AG08396 (cell line): ENCODE data around the gene DXO.
"Not testable (repeated sequence)": the region's sequence is repeated elsewhere in the genome, so short reads cannot be mapped to it uniquely, and the experiment has no call there.

Experiments used
- DNase-seq: peaks from one replicate; pipeline ENCODE4 v3.0.0; 2012; ENCODE audit warnings: low spot score, mixed read lengths

The DXO gene

DNA sequence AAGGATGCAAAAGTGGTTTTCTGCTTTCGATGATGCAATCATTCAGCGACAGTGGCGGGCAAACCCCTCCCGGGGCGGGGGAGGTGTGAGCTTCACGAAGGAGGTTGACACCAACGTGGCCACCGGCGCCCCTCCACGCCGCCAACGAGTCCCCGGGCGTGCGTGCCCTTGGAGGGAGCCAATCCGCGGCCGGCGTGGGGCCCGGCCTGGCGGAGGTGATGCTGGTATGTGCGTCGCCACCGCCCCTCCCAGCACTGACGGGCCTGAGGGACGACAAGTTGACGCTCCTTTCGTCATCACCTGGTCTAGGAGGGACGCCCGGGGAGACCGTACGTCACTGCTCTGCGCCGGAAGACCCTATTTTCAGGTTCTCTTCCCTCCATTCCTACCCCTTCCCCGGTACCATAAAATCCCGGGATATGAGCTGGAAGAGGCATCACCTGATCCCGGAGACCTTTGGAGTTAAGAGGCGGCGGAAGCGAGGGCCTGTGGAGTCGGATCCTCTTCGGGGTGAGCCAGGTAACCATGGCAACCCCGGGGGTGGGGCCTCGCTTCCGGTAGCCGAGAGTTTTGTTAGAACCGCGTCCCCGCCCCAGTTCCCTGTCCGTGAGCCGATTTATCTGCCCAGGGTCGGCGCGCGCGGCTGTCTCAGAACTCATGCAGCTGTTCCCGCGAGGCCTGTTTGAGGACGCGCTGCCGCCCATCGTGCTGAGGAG lies at the start of gene DXO:
Gene DXO (minus strand): TSS at position 146 of the 716 bp plus-strand sequence. CDS start 463 bp downstream, outside the sequence.
- peak; percentile 99 for DNase-seq

DNA sequence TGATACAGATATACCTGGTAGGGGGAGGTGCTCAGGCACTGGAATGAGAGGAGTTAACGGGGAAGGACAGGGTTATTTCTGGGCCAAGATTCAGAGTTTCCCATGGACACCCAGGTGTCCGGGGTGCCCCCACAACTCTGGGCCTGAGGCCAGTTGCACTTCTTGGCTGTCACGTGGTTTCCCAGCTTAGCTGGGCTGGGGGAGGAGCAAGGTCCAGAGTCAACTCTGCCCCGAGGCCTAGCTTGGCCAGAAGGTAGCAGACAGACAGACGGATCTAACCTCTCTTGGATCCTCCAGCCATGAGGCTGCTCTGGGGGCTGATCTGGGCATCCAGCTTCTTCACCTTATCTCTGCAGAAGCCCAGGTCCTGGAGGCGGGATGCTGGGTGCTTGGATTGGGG lies 42.6 kb upstream of the DXO start, which contains the start of gene C4B:
Gene C4B (plus strand): TSS at position 249 of the 400 bp plus-strand sequence. CDS start 51 bp downstream, at position 300.
- not testable (repeated sequence) for DNase-seq

DNA sequence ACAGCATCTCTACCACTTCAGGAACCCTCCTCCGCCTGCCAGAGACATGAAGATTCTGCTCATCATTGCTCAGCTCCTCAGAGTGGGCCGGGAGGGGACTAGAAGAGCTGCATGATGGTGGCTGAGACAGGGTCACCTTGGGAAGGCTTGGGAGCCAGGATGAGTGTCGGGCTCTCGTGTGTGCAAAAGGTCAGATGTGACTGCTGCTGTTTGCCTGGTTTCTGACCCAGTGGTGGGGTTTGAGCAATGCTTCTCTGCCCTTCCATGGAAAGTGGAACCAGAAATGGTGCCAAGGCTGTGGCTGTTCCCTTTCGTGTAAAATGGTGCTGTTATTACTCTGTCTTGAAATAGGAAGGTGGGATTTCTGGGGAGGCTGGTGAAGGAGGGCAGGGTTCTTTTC lies 41.8 kb upstream of the DXO start:
- DNase-seq: not testable (repeated sequence)

DNA sequence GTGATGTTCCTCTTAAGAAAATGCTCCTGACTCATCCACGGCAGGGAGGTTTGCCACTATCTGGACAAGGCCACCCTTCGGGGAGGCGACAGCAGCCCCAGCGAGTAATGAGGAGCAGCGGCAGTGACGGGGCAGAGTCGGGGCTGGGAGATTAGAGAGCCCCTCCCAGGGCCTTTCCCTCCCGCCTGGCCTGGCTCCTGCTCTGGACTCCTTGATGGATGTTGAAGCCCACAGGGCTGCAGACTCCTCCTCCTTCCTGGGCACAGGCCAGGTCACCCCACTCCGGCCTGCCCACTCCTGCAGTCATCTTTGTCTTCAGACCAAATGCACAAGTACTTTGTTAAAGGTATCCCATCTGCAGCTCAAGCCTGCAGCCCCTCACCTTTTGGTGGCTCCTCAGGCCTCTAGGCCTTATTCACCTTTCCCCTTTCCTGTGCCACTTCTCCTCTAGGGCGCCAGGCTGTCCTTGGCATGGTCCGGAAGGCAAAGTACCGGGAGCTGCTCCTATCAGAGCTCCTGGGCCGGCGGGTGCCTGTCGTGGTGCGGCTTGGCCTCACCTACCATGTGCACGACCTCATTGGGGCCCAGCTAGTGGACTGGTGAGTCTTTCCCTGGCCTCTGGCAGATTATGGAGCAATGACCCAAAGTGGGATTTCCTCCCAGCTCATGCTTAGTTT lies 41.1 kb upstream of the DXO start:
- not testable (repeated sequence) for DNase-seq

DNA sequence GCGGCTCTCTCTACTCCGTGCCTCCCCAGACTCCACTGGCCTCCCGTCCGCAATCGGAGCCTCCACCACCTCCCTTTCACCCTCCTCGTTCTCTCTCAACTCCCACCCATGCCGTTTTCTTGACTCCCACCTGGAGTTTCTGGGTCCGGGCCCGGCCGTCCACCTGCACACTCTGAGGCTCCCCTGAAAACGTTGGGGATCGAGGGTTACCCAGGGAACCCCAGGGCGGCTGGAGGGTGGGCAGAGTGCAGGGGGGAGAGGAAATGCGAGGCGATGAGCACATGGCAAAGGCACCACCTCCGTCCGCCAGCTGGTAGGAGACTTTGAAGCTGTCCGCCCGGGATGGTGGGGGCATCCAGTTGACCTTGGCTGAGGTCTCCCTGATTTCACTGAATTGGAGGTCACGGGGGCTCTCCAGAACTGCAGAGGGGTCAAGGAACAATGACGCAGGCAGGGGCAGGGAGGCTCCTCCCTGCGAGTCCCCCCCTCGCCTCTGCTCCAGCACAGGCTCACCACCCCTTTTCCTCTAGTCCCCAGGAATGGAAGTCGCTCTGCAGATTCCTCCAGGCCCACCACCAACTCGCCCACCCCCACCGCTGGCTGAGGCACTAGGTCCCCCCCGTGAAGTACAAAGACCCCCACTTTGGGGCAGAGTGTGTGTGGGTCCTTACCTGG lies 39.1 kb upstream of the DXO start:
- not testable (repeated sequence) for DNase-seq

DNA sequence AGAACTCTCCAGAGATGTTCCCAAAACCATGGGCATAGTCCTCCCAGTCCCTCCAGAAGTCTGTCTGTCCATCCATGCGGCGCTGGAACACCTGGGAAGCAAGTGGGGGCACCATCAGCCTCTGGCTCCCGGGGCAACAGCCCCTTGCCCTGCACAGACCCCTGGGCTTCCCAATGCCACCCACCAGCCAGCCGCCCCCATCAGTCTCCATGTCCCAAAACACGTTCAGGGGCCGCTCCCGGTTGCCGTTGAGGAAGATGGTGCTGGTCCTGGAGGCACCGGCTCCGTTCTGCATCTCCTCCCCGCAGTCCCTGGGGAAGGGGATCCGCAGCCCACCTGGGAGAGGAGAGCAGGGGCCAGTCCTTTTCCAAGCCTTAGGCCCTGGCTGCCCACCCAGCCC lies 37.6 kb upstream of the DXO start:
- DNase-seq: not testable (repeated sequence)

DNA sequence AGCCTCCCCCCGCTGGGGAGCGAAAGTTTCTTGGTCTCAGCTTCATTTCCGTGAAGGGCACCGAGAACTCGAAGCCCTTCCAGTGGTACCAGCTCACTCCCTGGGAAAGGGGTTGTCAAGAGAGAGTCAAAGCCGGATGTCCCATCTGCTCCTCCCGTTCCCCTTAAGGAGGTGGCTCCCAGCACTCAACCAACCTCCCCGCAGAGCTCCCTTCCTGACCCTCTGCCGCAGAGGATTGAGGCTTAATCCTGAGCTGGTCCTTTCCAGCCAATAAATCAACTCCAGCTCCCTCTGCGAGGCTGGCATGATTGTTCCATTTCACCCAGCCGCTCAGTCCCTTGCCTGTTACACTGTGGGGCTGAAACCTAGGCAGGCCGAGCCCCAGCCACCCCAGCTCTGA lies 36.7 kb upstream of the DXO start:
- DNase-seq: peak; percentile 0

DNA sequence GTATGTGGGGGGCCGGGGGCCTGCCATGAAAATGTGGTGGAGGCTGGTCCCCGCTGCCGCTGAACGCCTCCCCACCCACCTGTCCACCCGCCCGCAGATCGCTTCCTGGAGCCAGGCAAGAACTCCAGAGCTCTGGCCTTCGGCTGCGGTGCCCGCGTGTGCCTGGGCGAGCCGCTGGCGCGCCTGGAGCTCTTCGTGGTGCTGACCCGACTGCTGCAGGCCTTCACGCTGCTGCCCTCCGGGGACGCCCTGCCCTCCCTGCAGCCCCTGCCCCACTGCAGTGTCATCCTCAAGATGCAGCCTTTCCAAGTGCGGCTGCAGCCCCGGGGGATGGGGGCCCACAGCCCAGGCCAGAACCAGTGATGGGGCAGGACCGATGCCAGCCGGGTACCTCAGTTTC lies 36.1 kb upstream of the DXO start:
- DNase-seq: not testable (repeated sequence)

DNA sequence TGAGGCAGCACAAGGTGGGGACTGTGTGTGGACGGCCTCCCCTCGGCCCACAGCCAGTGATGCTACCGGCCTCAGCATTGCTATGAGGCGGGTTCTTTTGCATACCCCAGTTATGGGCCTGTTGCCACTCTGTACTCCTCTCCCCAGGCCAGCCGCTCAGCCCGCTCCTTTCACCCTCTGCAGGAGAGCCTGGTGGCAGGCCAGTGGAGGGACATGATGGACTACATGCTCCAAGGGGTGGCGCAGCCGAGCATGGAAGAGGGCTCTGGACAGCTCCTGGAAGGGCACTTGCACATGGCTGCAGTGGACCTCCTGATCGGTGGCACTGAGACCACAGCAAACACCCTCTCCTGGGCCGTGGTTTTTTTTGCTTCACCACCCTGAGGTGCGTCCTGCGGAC lies 35.1 kb upstream of the DXO start:
- DNase-seq: not testable (repeated sequence)

DNA sequence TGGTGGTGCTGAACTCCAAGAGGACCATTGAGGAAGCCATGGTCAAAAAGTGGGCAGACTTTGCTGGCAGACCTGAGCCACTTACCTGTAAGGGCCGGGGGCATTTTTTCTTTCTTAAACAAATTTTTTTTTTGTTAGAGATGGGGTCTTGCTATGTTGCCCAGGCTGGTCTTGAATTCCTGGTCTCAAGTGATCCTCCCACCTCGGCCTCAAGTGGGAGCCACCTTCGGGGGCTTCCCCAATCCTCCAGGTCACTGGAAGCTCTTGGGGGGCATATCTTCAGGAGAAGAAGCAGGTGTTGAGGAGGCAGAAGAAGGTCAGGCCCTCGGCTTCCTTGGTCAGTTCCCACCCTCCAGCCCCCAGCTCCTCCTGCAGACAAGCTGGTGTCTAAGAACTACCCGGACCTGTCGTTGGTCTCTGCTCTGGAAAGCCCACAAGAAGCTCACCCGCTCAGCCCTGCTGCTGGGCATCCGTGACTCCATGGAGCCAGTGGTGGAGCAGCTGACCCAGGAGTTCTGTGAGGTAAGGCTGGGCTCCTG lies 34.1 kb upstream of the DXO start:
- DNase-seq: peak; percentile 2

DNA sequence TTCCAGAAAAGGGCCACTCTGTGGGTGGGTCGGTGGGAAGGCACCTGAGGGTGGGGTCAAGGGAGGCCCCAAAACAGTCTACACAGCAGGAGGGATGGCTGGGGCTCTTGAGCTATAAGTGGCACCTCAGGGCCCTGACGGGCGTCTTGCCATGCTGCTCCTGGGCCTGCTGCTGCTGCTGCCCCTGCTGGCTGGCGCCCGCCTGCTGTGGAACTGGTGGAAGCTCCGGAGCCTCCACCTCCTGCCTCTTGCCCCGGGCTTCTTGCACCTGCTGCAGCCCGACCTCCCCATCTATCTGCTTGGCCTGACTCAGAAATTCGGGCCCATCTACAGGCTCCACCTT lies 33.6 kb upstream of the DXO start:
- not testable (repeated sequence) for DNase-seq

DNA sequence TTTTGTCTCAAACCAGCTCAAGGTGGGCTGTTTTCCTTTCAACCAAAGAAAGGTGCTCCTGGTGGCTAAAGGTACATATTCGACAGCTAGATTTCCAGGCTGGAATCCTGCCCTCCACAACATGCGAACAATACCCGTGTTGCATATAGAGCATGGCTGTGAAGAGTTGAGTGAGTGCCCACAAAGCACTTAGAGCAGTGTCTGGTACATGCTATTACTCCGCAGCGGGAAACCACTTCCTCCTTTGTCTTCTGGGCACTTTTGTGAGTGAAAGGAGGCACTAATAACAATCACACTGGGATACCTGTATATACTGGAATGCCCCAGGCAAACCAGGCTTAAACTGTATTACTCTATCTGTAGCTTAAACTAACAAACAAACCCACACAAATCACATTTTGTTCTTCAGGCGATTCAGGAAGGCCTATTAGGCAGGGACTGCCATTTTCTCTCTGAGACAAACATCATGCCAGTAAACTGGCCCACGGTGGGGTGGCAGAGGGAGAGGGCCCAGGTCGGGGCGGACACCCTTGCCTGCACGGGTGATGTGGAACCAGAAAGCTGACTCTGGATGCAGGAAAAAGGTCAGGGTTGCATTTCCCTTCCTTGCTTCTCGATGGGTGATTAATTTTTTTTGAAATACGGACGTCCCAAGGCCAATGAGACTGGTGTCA lies 33.1 kb upstream of the DXO start:
- not testable (repeated sequence) for DNase-seq

DNA sequence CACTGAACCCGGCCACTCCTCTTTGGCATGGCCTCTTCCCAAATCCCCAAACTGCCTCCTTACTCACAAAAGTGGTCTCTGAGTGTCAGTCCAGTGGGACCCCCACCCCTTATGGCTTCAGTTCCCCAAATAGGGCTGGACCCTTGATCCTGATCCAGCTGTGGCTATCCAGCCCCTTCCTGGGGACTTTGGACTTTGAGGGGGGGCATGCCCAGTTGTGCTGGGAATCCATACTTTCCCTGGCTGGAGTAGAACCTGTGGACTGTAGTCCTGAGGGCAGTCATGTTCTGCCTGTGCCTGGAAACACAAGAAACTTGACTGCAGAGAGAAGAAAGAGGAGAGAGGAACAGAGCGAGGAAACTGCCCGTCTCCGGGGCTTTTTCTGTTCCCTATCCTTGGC lies 32.5 kb upstream of the DXO start:
- not testable (repeated sequence) for DNase-seq

DNA sequence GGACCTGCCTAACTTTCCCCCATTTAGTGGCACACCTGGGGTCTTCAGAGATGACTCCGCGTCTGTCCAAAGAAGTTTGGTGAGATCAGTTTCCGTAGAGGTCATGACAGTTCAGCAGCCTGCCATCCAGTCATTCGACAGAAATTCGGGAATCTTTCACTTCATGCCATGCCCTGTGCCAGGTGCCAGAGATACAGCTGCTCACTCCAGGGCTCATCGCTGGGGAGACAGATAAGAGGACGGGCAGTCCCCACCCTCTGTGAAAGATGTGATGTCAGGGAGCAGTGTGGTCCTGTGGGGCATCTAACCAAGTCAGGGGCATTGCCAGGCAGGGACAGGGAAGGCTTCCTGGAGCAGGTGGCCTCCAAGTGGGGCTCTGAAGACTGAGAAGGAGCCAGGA lies 31.4 kb upstream of the DXO start:
- DNase-seq: not testable (repeated sequence)

DNA sequence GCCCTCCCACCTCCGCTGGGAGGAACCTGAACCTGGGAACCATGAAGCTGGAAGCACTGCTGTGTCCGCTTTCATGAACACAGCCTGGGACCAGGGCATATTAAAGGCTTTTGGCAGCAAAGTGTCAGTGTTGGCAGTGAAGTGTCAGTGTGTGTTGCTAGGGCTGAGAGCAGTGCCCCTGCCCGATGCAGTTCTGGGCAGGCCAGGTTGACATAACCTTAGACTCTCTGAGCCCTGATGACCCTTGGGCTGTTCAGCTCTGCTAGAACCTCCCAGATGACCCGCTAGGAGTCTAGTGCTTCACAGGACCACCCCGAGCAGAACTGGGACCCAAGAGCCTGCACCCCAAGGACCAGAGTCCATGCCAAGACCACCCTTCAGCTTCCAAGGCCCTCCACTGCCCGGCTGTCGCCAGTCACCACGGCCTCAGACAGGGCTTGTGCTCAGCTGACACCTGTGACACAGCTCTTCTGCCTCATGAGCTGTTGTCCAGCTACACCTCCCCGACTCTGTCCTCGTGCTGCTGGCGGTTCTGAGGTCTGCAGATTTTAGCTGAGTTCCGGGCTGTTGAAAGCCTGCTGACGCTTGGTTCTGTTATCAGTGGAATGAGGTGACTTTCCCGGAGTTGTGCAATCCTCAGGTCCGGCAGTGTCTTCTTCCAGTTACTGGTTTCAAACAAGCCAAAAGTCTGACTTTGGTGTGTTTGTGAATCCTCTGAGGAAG lies 30.8 kb upstream of the DXO start:
- not testable (repeated sequence) for DNase-seq

DNA sequence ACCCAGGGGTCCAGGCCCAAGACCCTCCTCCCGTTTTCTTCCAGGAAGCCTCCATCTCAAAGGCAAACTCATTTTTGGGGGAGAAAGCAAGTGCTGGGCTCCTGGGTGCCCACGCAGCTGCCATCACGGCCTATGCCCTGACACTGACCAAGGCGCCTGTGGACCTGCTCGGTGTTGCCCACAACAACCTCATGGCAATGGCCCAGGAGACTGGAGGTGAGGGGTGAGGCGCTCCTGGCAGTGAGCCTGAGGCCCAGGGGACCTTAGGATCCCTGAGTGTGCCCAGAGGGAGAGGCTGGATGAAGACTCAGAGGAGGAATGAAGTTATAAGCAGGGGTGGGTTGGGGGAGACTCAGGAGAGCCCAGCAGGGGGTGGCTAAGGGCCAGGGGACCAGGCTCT lies 24.4 kb upstream of the DXO start:
- DNase-seq: not testable (repeated sequence)

DNA sequence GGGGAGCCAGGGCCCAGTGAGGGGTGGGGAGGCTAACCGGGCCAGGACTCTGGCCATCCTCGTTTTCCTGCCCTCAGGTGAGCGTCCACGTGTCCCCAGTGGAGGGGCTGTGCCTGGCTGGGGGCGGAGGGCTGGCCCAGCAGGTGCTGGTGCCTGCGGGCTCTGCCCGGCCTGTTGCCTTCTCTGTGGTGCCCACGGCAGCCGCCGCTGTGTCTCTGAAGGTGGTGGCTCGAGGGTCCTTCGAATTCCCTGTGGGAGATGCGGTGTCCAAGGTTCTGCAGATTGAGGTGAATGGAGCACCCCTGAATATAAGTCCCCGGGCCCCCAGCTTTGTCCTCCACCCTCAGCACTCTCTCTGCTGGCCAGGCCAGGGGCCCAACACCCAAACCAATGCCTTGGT lies 22.5 kb upstream of the DXO start:
- DNase-seq: not testable (repeated sequence)

DNA sequence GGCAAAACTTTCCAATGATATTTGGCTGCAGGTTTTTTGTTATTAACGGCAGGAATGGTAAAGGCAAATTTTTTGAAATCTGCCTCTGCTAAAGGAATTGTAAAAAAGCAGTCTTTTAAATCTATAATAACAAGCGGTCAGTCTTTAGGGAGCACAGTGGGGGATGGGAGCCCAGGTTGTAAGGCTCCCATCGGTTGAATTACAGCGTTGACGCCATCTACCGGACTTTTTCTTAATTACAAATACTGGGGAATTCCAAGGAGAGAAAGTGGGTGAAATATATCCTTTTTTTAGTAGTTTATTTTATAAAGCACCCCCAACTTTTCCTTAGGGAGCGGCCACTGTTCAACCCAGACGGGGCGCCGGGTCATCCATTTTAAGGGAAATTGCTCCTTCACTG lies 17.4 kb upstream of the DXO start:
- not testable (repeated sequence) for DNase-seq

DNA sequence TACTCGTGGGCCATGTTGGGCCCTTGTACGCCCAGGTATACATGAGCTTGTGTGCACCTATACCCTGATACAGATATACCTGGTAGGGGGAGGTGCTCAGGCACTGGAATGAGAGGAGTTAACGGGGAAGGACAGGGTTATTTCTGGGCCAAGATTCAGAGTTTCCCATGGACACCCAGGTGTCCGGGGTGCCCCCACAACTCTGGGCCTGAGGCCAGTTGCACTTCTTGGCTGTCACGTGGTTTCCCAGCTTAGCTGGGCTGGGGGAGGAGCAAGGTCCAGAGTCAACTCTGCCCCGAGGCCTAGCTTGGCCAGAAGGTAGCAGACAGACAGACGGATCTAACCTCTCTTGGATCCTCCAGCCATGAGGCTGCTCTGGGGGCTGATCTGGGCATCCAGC lies 9.8 kb upstream of the DXO start, which contains the start of gene C4A:
Gene C4A (plus strand): TSS at position 314 of the 400 bp plus-strand sequence. CDS start 51 bp downstream, at position 365.
- not testable (repeated sequence) for DNase-seq

DNA sequence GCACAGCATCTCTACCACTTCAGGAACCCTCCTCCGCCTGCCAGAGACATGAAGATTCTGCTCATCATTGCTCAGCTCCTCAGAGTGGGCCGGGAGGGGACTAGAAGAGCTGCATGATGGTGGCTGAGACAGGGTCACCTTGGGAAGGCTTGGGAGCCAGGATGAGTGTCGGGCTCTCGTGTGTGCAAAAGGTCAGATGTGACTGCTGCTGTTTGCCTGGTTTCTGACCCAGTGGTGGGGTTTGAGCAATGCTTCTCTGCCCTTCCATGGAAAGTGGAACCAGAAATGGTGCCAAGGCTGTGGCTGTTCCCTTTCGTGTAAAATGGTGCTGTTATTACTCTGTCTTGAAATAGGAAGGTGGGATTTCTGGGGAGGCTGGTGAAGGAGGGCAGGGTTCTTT lies 9.1 kb upstream of the DXO start:
- not testable (repeated sequence) for DNase-seq

DNA sequence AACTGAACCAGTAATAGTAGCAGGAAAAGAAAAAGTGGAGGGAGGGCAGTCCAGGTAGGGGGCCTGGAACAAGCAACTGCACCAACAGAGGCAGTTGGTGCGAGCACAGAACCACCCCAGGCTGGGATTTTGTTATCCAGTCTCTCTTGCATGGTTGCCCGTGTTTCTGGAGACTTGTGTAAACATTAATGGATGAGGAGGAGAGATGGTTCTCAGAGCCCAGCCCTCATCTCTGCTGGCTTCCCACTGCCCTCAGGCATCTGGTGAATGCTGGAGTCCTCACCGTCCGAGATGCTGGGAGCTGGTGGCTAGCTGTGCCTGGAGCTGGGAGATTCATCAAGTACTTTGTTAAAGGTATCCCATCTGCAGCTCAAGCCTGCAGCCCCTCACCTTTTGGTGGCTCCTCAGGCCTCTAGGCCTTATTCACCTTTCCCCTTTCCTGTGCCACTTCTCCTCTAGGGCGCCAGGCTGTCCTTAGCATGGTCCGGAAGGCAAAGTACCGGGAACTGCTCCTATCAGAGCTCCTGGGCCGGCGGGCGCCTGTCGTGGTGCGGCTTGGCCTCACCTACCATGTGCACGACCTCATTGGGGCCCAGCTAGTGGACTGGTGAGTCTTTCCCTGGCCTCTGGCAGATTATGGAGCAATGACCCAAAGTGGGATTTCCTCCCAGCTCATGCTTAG lies 8.4 kb upstream of the DXO start:
- not testable (repeated sequence) for DNase-seq
